Middle frontal gyrus (tissue), 1 donor: ENCODE measurements around the gene GABBR2.

Source experiments
- DNase-seq: peaks from one replicate; pipeline ENCODE4 v3.0.0-alpha.2; 2015; ENCODE audit warnings: low spot score; ENCODE audit errors: extremely low spot score

GABBR2 gene

DNA sequence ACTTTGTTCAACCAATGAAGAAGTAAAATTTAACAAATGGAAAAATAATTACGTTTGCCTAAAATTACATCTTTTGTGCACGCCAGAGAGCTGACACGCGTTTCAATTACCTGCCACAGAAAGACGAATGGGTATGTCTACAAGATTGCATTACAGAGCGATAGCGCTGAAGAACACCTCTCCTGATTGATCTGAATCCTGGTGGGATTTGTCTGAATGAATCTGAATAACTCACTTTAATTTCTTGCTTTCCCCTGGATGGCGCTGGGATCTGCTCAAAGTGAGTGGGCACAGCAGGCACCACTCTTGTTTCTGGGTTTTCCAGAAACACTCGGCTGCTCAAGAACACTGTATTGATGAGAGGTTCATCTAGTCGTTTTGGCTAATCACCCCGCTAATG, 304.5 kb downstream of the GABBR2 start:
- no peak for DNase-seq

GRCh38 chr9:98403715-98404114, 305.0 kb downstream of the GABBR2 start:
- no peak for DNase-seq

DNA sequence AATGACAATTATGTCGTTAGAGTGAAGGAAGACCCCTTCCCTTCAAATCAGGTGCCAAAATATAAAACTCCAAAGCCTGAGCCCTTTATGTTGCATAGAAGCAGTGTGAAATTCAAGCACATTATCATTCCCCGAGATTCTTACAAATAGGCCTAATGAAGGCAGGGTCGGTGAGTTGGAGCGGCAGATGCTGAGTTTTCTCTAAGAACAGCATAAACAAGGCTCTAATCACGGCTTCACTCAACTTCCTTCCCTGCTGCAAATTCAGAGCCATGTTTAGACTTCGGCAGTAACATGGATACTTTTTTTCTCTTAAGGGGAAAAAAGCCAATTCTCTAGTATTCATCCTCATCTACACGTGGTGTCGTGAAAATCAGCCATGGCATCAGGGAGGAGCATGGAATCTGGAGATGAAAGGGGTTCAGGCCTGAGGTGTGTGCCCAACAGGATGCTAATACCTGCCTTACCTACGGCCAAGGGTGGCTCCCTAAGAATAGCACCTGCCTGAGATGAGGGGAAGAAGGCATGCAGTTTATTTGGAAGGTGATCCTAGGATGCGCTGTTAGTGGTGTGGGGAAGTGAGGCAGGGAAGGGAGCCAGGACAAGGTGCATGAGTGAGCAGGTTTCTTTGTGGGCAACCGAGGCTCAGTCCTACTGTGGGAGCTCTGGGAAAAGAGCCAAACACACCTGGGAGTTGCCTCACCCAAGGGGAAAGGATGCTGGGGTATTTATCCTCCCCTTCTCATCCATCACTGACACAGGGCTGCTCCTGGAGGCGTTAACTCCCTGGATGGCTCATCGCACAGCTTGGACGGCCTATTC, 306.5 kb downstream of the GABBR2 start:
- DNase-seq = no peak

- DNase-seq = no peak
These were observed 307.4 kb downstream of the GABBR2 start for GRCh38 chr9:98401140-98402018.

DNA sequence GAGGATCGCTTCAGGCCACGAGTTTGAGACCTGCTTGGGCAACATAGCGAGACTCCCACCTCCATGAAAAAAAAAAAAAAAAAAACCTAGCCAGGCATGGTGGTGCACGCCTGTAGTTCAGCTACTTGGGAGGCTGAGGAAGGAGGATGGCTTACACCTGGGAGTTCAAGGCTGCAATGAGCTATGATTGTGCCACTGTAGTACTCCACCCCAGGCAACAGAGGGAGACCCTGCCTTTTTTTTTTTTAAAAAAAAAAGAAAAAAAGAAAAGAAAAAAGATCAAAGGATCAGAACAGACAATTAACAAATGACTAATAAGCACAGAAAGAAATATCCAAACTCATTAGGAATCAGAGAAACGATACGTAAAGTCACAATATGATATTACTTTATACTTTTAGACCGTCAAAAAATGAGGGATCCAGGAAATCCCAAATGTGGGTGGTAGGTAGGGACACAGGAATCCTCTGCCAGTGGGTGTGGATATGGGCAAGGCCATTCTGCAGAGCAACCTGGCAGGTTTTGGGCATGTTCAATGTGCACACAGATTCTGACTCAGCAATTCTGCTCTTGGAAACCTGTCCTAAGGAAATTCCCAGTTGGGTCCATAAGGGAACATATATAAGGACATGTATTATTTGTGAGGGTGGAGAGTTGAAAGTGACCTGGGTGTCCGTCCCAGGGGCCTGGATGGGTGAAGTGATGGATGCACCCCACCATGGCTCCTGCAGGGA, 308.6 kb downstream of the GABBR2 start:
- no peak for DNase-seq

DNA sequence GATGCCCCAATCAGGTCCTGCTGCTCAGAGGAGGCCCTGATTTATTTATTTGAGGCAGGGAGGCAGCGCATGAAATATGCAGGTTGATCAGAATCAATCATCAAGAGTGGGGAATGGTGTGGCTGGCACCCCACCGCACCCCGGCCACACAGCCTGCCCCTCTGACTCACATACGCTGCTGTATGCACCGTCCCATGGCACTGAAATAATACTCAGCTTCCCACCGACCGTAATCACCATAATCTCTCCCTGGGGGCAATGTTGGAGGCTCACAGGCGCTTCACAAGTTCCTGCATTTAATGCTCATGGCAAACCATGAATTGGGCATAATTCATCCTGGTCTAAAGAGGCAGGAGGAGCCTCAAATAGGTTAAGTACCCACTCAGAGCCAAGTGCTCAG, 312.1 kb downstream of the GABBR2 start:
- no peak for DNase-seq

DNA sequence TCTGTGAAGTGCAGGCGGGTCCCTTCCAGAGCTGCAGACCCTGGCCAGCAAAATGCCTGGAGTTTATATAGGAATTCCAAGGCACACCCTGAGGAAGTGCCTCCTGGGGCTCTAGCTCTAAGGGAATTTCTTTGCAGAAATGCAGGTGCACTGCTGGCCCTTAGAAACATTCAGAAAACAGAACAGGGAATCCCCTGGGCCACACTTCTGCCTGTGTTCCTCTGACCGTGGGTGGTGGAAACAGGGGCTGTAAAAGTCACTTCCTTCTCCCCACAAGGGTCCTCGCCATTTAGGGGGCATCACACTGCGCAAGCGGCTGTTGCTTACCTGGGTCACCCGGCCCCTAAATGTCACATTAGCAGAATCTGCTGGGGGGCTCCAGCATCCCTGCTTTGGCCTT, 312.5 kb downstream of the GABBR2 start:
- no peak for DNase-seq

DNA sequence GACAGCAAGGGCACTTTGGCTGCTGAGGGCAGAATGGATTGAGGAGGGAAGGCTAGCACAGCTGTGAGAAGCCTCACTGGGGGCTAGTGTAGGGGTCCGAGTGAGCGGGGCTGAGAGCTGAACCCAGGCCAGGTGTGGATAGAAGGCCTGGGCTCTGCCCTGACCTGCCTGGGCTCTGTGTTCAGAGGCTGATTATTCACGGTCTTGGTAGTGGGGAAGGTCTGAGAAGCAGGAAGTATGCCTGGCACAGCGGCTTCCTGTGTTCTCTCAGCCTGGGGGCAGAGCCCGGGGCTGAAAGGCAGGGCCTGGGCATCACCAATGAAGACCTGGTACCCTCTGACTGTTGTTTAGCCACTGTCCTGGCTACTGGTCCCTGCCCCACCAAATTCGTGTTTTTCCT, 316.9 kb downstream of the GABBR2 start:
- DNase-seq = no peak

GRCh38 chr9:98391406-98391805, 317.3 kb downstream of the GABBR2 start:
- DNase-seq = no peak

DNA sequence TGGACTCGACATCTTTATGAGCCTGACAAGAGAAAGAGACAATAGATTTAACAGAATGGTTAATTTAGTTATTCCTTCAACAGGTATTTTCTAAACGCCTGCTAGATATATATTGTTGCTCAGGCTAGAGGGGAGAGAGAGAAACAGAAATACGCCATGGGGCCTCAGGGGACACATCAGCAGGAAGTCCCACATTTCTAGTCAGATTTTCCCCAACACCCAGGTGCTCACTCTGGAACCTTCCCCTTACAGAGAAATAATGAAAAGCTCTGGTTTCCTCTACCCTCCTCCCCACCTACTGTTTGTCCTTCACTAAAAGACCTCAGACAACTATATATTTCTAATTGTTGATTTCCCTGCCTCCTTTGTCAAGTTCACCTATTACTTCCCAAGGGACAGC, 323.0 kb downstream of the GABBR2 start:
- no peak for DNase-seq

GRCh38 chr9:98383758-98384157, 325.0 kb downstream of the GABBR2 start:
- DNase-seq = no peak

DNA sequence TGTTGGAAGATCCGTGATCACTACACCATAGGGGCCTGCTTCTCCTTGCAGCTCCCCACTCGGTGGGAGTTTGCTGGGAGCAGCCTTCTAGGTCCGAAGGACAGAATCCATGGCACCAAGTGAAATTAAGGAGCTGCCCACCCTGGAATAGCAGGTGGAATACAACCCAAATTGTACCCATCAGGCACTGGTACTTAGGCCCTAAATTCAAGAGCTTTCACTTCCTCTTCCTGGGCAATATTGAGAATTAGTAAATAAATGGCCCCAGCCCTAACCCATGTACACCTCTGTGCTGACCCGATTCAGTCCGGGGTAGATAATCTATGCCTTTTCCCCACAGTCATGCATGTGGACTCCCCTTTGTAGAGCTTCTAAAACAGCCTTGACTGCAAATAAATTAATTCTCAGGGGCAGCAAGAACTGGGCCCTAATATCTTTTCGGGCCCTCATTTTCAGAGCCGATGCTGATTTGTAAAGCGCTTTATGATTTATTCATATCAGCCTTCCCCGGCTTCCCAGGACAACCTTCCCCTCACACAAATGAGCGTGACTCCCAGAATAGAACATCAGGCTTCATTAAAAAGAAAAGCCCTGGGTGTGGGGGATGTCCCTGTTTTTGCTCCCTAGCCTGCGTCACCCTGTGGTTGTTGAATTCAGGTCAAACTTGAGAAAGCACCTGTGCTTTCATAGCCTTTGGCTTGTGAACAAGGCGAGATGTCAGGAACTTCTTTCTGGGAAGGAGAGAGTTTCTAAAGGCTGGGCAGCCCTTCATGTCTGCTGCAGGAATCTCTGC, 327.2 kb downstream of the GABBR2 start:
- DNase-seq = no peak

DNA sequence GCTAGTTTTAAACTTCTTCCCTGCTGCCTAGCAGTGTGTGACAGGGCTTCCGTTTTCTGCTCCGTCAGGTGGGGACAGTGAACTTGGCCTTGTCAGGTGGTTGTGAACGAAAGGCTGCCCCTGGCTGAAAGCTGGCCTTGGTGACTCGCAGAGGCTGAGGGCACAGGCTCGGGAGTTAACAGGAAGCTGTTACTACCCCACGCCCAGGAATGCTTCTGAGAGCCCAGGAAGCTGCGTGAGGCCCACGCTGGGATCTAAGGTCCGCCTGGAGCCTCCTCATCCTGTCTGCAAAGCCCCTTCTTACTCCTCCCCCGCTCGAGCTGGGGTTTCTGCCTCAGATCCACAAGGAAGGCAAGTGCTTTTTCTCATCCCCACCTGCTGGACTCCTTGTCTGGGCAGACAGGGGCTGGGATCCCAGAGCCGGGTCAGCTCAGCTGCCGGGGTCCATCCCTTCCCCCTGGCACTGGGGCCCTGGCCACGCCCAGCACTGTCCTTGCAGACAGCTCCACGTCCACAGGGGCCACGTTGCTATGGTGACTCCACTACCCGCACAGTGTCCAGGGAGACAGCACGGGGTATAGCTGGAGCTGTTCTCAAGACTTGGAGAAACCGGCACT, 328.6 kb downstream of the GABBR2 start:
- no peak for DNase-seq

- DNase-seq = no peak
These were observed 329.2 kb downstream of the GABBR2 start for GRCh38 chr9:98379572-98379971.

DNA sequence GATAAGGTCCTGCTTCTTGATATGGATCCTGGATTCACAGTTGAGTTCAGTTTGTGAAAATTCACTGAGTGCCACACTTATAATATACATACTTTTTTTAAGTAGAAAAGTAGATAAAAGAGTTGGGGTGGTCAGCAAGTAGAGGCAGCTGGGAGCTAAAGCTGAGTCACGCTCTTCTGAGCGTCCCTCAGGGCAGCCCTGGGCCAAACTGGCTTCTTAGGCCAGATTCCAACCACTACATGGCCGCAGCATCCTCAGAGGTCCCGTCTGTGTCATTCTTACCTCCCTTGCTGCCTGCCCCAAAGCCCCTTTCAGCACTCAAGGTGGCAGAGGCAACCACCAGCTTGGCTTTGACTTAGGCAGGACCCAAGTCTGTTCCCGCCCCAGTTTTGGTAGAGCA, 329.9 kb downstream of the GABBR2 start:
- no peak for DNase-seq

DNA sequence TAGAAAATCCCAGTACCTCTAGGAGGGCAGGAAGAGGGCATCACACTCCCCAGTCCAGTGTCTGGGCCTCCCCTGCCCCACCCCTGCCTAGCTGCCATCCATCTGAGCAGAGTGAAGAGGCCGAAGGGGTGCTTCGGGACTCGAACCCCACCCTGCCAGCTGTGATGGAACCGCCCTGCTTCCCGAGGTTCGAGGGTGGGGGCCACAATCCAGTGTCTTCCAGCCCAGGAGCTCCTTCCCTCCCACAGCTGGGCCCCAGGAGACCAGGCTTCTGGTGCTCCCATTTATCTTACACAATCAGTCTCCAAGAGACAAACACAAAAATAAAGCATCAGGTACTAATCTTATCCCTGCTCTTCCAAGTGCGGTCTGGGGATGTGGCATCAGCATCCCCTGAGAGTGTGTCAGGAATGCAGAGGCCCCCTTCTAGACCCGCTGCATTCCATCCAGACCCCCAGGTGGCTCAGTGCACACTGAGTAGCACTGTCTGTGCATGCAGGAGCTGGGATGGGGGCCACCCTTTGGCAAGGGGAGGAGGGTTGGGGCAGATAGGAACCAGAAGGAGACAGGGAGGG, 330.4 kb downstream of the GABBR2 start:
- no peak for DNase-seq

DNA sequence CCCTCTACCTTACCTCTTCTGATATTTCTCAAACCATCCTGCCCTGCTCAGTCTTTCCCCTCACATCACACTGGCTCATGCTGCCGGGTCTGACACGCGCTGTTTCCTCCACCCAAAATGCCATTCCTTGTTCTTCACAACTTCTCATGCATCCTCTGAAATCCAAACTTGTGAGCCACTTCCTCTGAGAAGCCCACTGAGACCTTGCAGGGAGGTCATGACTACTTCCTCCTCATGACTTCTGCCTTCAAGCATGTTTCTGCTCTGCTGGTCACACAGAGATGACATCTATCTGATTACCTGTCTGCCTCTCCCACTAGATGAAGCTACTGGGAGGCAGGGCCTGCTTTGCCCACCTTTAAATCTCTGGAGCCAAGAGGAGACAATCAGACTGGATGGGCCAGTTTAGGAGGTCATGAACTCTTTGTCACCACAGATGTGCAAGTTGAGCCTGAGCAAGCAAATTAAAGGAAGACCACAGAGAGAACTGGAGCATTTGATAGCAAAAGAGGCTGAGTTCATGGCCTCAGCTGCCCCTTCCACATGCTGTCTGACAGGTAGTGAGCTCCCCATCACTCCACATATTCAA, 333.5 kb downstream of the GABBR2 start:
- no peak for DNase-seq

DNA sequence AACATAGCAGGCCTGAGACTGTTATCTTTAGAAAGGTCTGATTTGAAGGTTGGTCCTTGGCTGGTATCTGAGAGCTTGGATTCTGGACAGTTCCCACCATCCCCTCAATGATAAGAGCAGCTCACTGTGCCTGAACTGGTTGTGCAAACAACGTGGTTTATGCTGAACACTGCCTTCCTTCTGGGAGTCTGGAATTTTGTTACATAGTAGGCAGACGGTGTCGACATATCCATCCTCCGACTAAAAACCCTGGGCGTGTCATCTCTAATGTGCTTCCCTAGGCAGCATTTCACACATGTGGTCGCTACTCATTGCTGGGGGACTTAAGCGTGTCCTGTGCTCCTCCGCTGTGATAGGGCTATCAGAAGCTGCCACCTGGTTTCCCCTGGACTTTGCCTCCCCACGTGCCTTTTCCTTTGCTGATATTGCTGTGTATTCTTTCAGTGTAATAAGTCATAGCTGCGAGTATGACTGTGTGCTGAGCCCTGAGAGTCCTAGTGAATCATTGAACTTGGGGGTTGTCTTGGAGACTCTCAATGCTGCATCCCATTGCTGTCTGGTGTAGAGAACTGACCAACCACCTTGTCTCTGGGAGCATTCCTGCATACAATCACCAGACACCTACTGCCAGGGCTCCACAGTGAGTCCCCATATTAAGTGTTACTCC, 334.2 kb downstream of the GABBR2 start:
- DNase-seq = no peak

- no peak for DNase-seq
These were observed 335.1 kb downstream of the GABBR2 start for GRCh38 chr9:98373609-98374008.
